ENCODE data around the gene REG3G.
"Not testable (repeated sequence)": the region's sequence is repeated elsewhere in the genome, so short reads cannot be mapped to it uniquely, and the experiment has no call there.

GRCh38 chr2:79054769-79055168 is 29.3 kb downstream of the REG3G start:
- TF ChIP-seq ZSCAN29 (IDR thresholded peaks at IDR 0.05); CTCF (IDR thresholded peaks at IDR 0.05 in 2 of 3, conservative IDR thresholded peaks at IDR 0.05 in 1 of 3; ENCODE audit: control insufficient read depth in 2 of 3, extremely low read depth in 1 of 3, insufficient read depth in 1 of 3, low read depth in 3 of 3, low read length in 3 of 3): not testable (repeated sequence)
